IMR-90 (cell line): Measurements from ENCODE around the gene ARHGAP15. TPM values are rescaled to one million over a fixed set of nuclear protein-coding genes. Genes with fewer than 3 reads are reported as not detected.

Experiments used
- ATAC-seq: fragments of 200-7000 bp; cut with Tn5 transposase; 2 replicates; pipeline ENCODE4 v1.9.1; 2020; ENCODE audit warnings: low read depth, mild to moderate bottlenecking, moderate library complexity
- BruUV-seq: library from RNA; stranded (reverse); fragments of 400-500 nt; replicated peaks from 2 replicates; lab custom pipeline; 2021; lab: Mats Ljungman, UMichigan
- CTCF ChIA-PET: fragments of 300-600 bp; formaldehyde crosslinking; extraction: SDS; loops from one replicate; lab custom pipeline; 2021; ENCODE audit warnings: antibody characterized with exemption; lab: Yijun Ruan, JAX
- POLR2A ChIA-PET: fragments of 300-600 bp; sonication (Branson Sonifier 250); formaldehyde crosslinking; loops from one replicate; lab custom pipeline; 2022; ENCODE audit warnings: antibody characterized with exemption; ENCODE audit not compliant: unreplicated experiment; lab: Charles Lee
- DNase-seq: peaks from one replicate; pipeline ENCODE4 v3.0.0; 2013
- H2AFZ ChIP-seq: replicated peaks from 2 replicates; pipeline ENCODE3; 2013; ENCODE audit warnings: low read length, mild to moderate bottlenecking; ENCODE audit not compliant: poor library complexity
- H2AK5ac ChIP-seq: 2 replicates; pipeline ENCODE4 v1.6.1; 2013; ENCODE audit warnings: low read depth, low read length, inconsistent platforms
- H2AK9ac ChIP-seq: replicated peaks from 2 replicates; pipeline ENCODE3; 2013; ENCODE audit warnings: mild to moderate bottlenecking, low read depth, low read length, moderate library complexity; ENCODE audit not compliant: poor library complexity
- H2BK120ac ChIP-seq: 2 replicates; pipeline ENCODE4 v1.6.1; 2013; ENCODE audit warnings: low read depth, low read length, inconsistent platforms
- H2BK15ac ChIP-seq: 3 replicates; pipeline ENCODE4 v1.6.1; 2013; ENCODE audit warnings: low read depth, low read length, inconsistent platforms
- H2BK20ac ChIP-seq: 2 replicates; pipeline ENCODE4 v1.6.1; 2013; ENCODE audit warnings: low read depth, mild to moderate bottlenecking, inconsistent platforms, low read length, moderate library complexity
- H2BK5ac ChIP-seq: 2 replicates; pipeline ENCODE4 v1.6.1; 2013; ENCODE audit warnings: mild to moderate bottlenecking, low read depth, low read length, inconsistent platforms; ENCODE audit not compliant: poor library complexity, severe bottlenecking
- H3K14ac ChIP-seq: replicated peaks from 2 replicates; pipeline ENCODE4 v1.6.1; 2013; ENCODE audit warnings: low read depth, low read length, inconsistent platforms
- H3K18ac ChIP-seq: 2 replicates; pipeline ENCODE4 v1.6.1; 2013; ENCODE audit warnings: low read depth, low read length, control low read depth
- H3K23ac ChIP-seq: 2 replicates; pipeline ENCODE4 v1.6.1; 2013; ENCODE audit warnings: low read depth, low read length, inconsistent platforms
- H3K27ac ChIP-seq: 2 replicates; pipeline ENCODE4 v1.5.1; 2013; ENCODE audit warnings: mild to moderate bottlenecking, control low read depth, low read length; ENCODE audit not compliant: insufficient read depth
- H3K27me3 ChIP-seq: 2 replicates; pipeline ENCODE4 v1.6.1; 2013; ENCODE audit warnings: low read length; ENCODE audit not compliant: control insufficient read depth, insufficient read depth
- H3K36me3 ChIP-seq: 2 replicates; pipeline ENCODE4 v1.6.1; 2013; ENCODE audit warnings: low read length, mixed read lengths; ENCODE audit not compliant: control insufficient read depth, insufficient read depth
- H3K4ac ChIP-seq: 2 replicates; pipeline ENCODE4 v1.6.1; 2013; ENCODE audit warnings: low read depth, low read length, inconsistent platforms
- H3K4me1 ChIP-seq: 2 replicates; pipeline ENCODE4 v1.6.1; 2013; ENCODE audit warnings: low read length, mixed read lengths; ENCODE audit not compliant: control insufficient read depth, insufficient read depth
- H3K4me2 ChIP-seq: 2 replicates; pipeline ENCODE4 v1.6.1; 2013; ENCODE audit warnings: low read depth, mild to moderate bottlenecking, control low read depth, low read length, moderate library complexity
- H3K4me3 ChIP-seq: 2 replicates; pipeline ENCODE4 v1.5.1; 2013; ENCODE audit warnings: low read depth, mild to moderate bottlenecking, control low read depth, low read length, moderate library complexity; ENCODE audit not compliant: insufficient read depth
- H3K56ac ChIP-seq: 2 replicates; pipeline ENCODE4 v1.6.1; 2013; ENCODE audit warnings: low read length, inconsistent platforms; ENCODE audit not compliant: insufficient read depth; ENCODE audit errors: extremely low read depth
- H3K79me1 ChIP-seq, 2 experiments: 2 replicates each; pipeline ENCODE4 v1.6.1; 2013; ENCODE audit warnings: low read length in 2 of 2, inconsistent platforms in 1 of 2, low read depth in 1 of 2
- H3K9ac ChIP-seq: 2 replicates; pipeline ENCODE4 v1.6.1; 2013; ENCODE audit warnings: low read depth, low read length, control low read depth
- H3K9me1 ChIP-seq: 2 replicates; pipeline ENCODE4 v1.6.1; 2013; ENCODE audit warnings: low read length, inconsistent platforms; ENCODE audit not compliant: insufficient read depth
- H3K9me3 ChIP-seq: 2 replicates; pipeline ENCODE4 v1.6.1; 2013; ENCODE audit warnings: low read length; ENCODE audit not compliant: control insufficient read depth, insufficient read depth
- H4K20me1 ChIP-seq: 2 replicates; pipeline ENCODE4 v1.6.1; 2013; ENCODE audit warnings: low read length, inconsistent platforms; ENCODE audit not compliant: insufficient read depth
- H4K5ac ChIP-seq: 2 replicates; pipeline ENCODE4 v1.6.1; 2013; ENCODE audit warnings: mild to moderate bottlenecking, low read depth, low read length, control low read depth
- H4K8ac ChIP-seq, 2 experiments: 2 replicates each; pipeline ENCODE4 v1.6.1; 2013; ENCODE audit warnings: low read depth in 2 of 2, low read length in 2 of 2, control low read depth in 1 of 2, inconsistent platforms in 1 of 2
- H4K91ac ChIP-seq: 2 replicates; pipeline ENCODE4 v1.6.1; 2013; ENCODE audit warnings: low read depth, low read length, inconsistent platforms; ENCODE audit not compliant: insufficient read depth
- BHLHE40 ChIP-seq: fragments of 150-350 bp; IDR thresholded peaks from 2 replicates; pipeline ENCODE4 v1.6.1; 2016; ENCODE audit warnings: mild to moderate bottlenecking, low read depth, low read length
- CEBPB ChIP-seq: IDR thresholded peaks from 2 replicates; pipeline ENCODE4 v1.6.1; 2012; ENCODE audit warnings: low read depth, low read length, improper control_type of control experiment
- CHD1 ChIP-seq: IDR thresholded peaks from 2 replicates; pipeline ENCODE4 v1.6.1; 2012; ENCODE audit warnings: low read depth, low read length, improper control_type of control experiment
- CTCF ChIP-seq: conservative IDR thresholded peaks from 2 replicates; pipeline ENCODE4 v1.5.1; 2012; ENCODE audit warnings: mild to moderate bottlenecking, low read depth, low read length, improper control_type of control experiment
- ELK1 ChIP-seq: fragments of 150-350 bp; IDR thresholded peaks from 2 replicates; pipeline ENCODE4 v1.6.1; 2016; ENCODE audit warnings: low read depth, mild to moderate bottlenecking, low read length, moderate library complexity, borderline replicate concordance
- FOS ChIP-seq: fragments of 150-350 bp; IDR thresholded peaks from 2 replicates; pipeline ENCODE4 v1.6.1; 2016; ENCODE audit warnings: low read depth, low read length
- MAFK ChIP-seq: IDR thresholded peaks from 2 replicates; pipeline ENCODE4 v1.6.1; 2012; ENCODE audit warnings: low read depth, low read length, improper control_type of control experiment
- POLR2A ChIP-seq: IDR thresholded peaks from 2 replicates; pipeline ENCODE4 v1.6.1; 2012; ENCODE audit warnings: mild to moderate bottlenecking, low read depth, low read length
- RAD21 ChIP-seq: IDR thresholded peaks from 2 replicates; pipeline ENCODE4 v1.6.1; 2012; ENCODE audit warnings: low read length, improper control_type of control experiment
- RCOR1 ChIP-seq: IDR thresholded peaks from 2 replicates; pipeline ENCODE4 v1.6.1; 2012; ENCODE audit warnings: mild to moderate bottlenecking, low read length, improper control_type of control experiment; ENCODE audit not compliant: insufficient replicate concordance
- RFX5 ChIP-seq: IDR thresholded peaks from 2 replicates; pipeline ENCODE4 v1.8.0; 2012; ENCODE audit warnings: low read depth, mild to moderate bottlenecking, low read length, moderate library complexity
- SMC3 ChIP-seq: fragments of 150-350 bp; IDR thresholded peaks from 2 replicates; pipeline ENCODE4 v1.6.1; 2016; ENCODE audit warnings: low read depth, mild to moderate bottlenecking, antibody characterized with exemption, low read length, moderate library complexity
- USF2 ChIP-seq: fragments of 150-350 bp; IDR thresholded peaks from 2 replicates; pipeline ENCODE4 v1.6.1; 2017; ENCODE audit warnings: mild to moderate bottlenecking, antibody characterized with exemption, low read length, low read depth
- WGBS, 2 experiments: methylation state at CpG; one replicate each; pipeline versions ENCODE4 v1.1.5 to v1.1.7; 2013; ENCODE audit warnings: missing lambda C conversion rate in 2 of 2; ENCODE audit not compliant: insufficient read length in 1 of 2; ENCODE audit errors: extremely low coverage in 2 of 2; 5-methylcytosine and 5-hydroxymethylcytosine counted together
- dilution Hi-C: fragments of 300-500 bp; cut with HindIII; formaldehyde crosslinking; loops from one replicate; pipeline ENCODE4 v1.14.3; 2018; ENCODE audit warnings: low sequenced_read_pairs; ENCODE audit not compliant: unreplicated experiment
- in situ Hi-C: fragments of 300-500 bp; cut with MboI; formaldehyde crosslinking; loops from 3 replicates; pipeline ENCODE4 v1.14.3; 2019; ENCODE audit warnings: low sequenced_read_pairs, inconsistent platforms, mixed read lengths
- intact Hi-C: fragments of 100-400 bp; cut with micrococcal nuclease; formaldehyde crosslinking; loops from 2 replicates; pipeline ENCODE4 v1.10.0; 2022
- polyA plus RNA-seq, 3 experiments: library from polyadenylated mRNA; depleted of rRNA; stranded (reverse); fragments of >200 nt; gene quantifications; 2 replicates each; pipeline ENCODE4 v1.2.3, GENCODE V29; 2012; ENCODE audit warnings: low replicate concordance in 1 of 3
- total RNA-seq: library from RNA; depleted of rRNA; stranded (reverse); fragments of >200 nt; gene quantifications from 2 replicates; pipeline ENCODE4 v1.2.3, GENCODE V29; 2012

Gene ARHGAP15
- total and polyA plus RNA-seq, 2 of the 4 experiments (the other 2 are of a cell fraction): not detected

GRCh38 chr2:143548032-143548431, 418.8 kb downstream of the ARHGAP15 start:
- Histone ChIP-seq H3K56ac (no peak overlapping the region), H3K27ac (no peak overlapping the region), H3K36me3 (no peaks in the 10 kb centered on the region), H3K4me1 (peaks cover 7% of the 10 kb centered on the region), H3K4me2 (no peak overlapping the region), H2AK5ac (no peak overlapping the region), H2BK120ac (no peak overlapping the region), H2AK9ac (no peak overlapping the region), H3K9ac (no peak overlapping the region), H3K27me3 (no peaks in the 10 kb centered on the region), H3K14ac (no peak overlapping the region), H4K91ac (no peak overlapping the region), H3K18ac (no peak overlapping the region), H3K4me3 (no peak overlapping the region), H3K9me1 (no peaks in the 10 kb centered on the region), H3K23ac (no peak overlapping the region), H2BK20ac (no peak overlapping the region), H4K20me1 (no peaks in the 10 kb centered on the region), H2BK15ac (no peak overlapping the region), H2AFZ (no peak overlapping the region), H4K8ac (no peak overlapping the region), H4K5ac (no peak overlapping the region), H3K79me1 (no peaks in the 10 kb centered on the region), H3K9me3 (no peaks in the 10 kb centered on the region), H2BK5ac (no peak overlapping the region), H3K4ac (no peak overlapping the region)
- in situ Hi-C loops (no loop called here), intact Hi-C loops (no loop called here), dilution Hi-C loops (no loop called here)
- WGBS, 2 experiments: no CpG with 5 or more reads among the region's 2 CpGs
- ChIA-PET CTCF (interaction anchor here (0.7 kb wide), 1 partner anchor 348 kb away, joined by 3 read pairs; no protein-coding TSS in a partner anchor), POLR2A (no interaction called here)
- TF ChIP-seq BHLHE40 (no peak), RFX5 (no peak), RAD21 (no peak), ELK1 (no peak), MAFK (no peak), CHD1 (no peak), CEBPB (no peak), SMC3 (no peak), RCOR1 (no peak), POLR2A (no peak), USF2 (no peak), CTCF (no peak), FOS (no peak)
- no peak for DNase-seq
- no TSS peak for BruUV-seq
- ATAC-seq: no peak
